Prostate gland (tissue), 2 donors: ENCODE data around the gene CUX1. TPM values are rescaled to one million over a fixed set of nuclear protein-coding genes. Genes with fewer than 3 reads are reported as not detected.

Experiments used
- DNase-seq: peaks from one replicate; pipeline ENCODE4 v3.0.0-alpha.2; 2019; ENCODE audit warnings: low spot score
- H3K27ac ChIP-seq, 2 donors: fragments of 200-600 bp; sonication (generic); 2 replicates each; pipeline ENCODE4 v1.5.1; 2017 to 2019
- H3K27me3 ChIP-seq: fragments of 200-600 bp; sonication (generic); replicated peaks from 2 replicates; pipeline ENCODE4 v1.5.1; 2019; ENCODE audit not compliant: insufficient read depth
- H3K36me3 ChIP-seq, 2 donors: fragments of 200-600 bp; sonication (generic); 1 replicate in 1 of 2; 2 replicates in 1 of 2; pipeline versions ENCODE4 v1.5.1 to v1.8.1; 2017 to 2019
- H3K4me1 ChIP-seq: fragments of 200-600 bp; sonication (generic); replicated peaks from 2 replicates; pipeline ENCODE4 v1.5.1; 2019
- H3K4me3 ChIP-seq, 2 donors: fragments of 200-600 bp; sonication (generic); 2 replicates each; pipeline ENCODE4 v1.5.1; 2017 to 2019
- H3K9me3 ChIP-seq: fragments of 200-600 bp; sonication (generic); 2 replicates; pipeline ENCODE4 v1.5.1; 2017
- CTCF ChIP-seq, 4 experiments: fragments of 200-600 bp in 2 of 4; fragments of 450-650 bp in 2 of 4; sonication (generic) in 2 of 4; IDR thresholded peaks; 1 replicate in 3 of 4; 2 replicates in 1 of 4; pipeline ENCODE4 v1.5.1; 2016 to 2019; ENCODE audit warnings: antibody characterized with exemption in 4 of 4, mild to moderate bottlenecking in 2 of 4, moderate library complexity in 2 of 4
- POLR2A ChIP-seq: fragments of 450-650 bp; IDR thresholded peaks from one replicate; pipeline ENCODE4 v1.6.1; 2016; ENCODE audit warnings: antibody characterized with exemption, mild to moderate bottlenecking
- POLR2AphosphoS5 ChIP-seq: sonication (generic); formaldehyde crosslinking; IDR thresholded peaks from one replicate; pipeline ENCODE4 v1.6.1; 2017; ENCODE audit warnings: antibody characterized with exemption
- WGBS: methylation state at CpG from one replicate; pipeline ENCODE4 v1.1.5; 2018; 5-methylcytosine and 5-hydroxymethylcytosine counted together
- intact Hi-C: fragments of 100-400 bp; cut with DNase I; formaldehyde crosslinking; loops from one replicate; pipeline ENCODE4 v1.14.2; 2022
- total RNA-seq, 2 donors: library from RNA; depleted of rRNA; stranded (reverse); fragments of >200 nt; gene quantifications; one replicate each; pipeline ENCODE4 v1.1.0, GENCODE V29; 2016

Gene CUX1
- total RNA-seq, 2 donors from 2014 or later: 96.3 to 99.2 TPM

- Histone ChIP-seq H3K4me1 (no peaks in the 10 kb centered on the region), H3K27ac (no peak overlapping the region), H3K4me3 (no peak overlapping the region), H3K27me3 (no peaks in the 10 kb centered on the region), H3K9me3 (no peaks in the 10 kb centered on the region), H3K36me3 (no peaks in the 10 kb centered on the region)
- 64% methylated on average over 24 of the region's 24 CpGs for WGBS
- no peak for DNase-seq
- TF ChIP-seq CTCF (IDR thresholded peaks at IDR 0.05) (no peak), POLR2AphosphoS5 (no peak), POLR2A (no peak)
- intact Hi-C loops: no loop called here
Observed at GRCh38 chr7:101998029-101998905, 180.8 kb downstream of the CUX1 start.

- no peaks in the 10 kb centered on the region for H3K9me3 ChIP-seq
- H3K36me3 ChIP-seq: no peaks in the 10 kb centered on the region
- DNase-seq: no peak
- WGBS: 55% methylated on average over 6 of the region's 6 CpGs
- no peak for TF ChIP-seq CTCF (IDR thresholded peaks at IDR 0.05)
- no peak for TF ChIP-seq POLR2AphosphoS5
- no peak for TF ChIP-seq POLR2A
- no peaks in the 10 kb centered on the region for H3K27me3 ChIP-seq
- H3K27ac ChIP-seq: no peak overlapping the region
- intact Hi-C loops: no loop called here
- no peak overlapping the region for H3K4me3 ChIP-seq
- H3K4me1 ChIP-seq: no peaks in the 10 kb centered on the region
Observed at GRCh38 chr7:101998906-101999240, 181.4 kb downstream of the CUX1 start.

GRCh38 chr7:101999393-101999792 is 182.0 kb downstream of the CUX1 start:
- H3K36me3 ChIP-seq: no peaks in the 10 kb centered on the region
- H3K4me3 ChIP-seq: no peak overlapping the region
- H3K4me1 ChIP-seq: no peaks in the 10 kb centered on the region
- DNase-seq: no peak
- TF ChIP-seq POLR2A (no peak), POLR2AphosphoS5 (no peak), CTCF (IDR thresholded peaks at IDR 0.05) (no peak)
- no peak overlapping the region for H3K27ac ChIP-seq
- intact Hi-C loops: no loop called here
- no peaks in the 10 kb centered on the region for H3K9me3 ChIP-seq
- 93% methylated on average over 9 of the region's 9 CpGs for WGBS
- no peaks in the 10 kb centered on the region for H3K27me3 ChIP-seq

GRCh38 chr7:102000123-102000522 is 182.7 kb downstream of the CUX1 start:
- no peak for DNase-seq
- Histone ChIP-seq H3K9me3 (no peaks in the 10 kb centered on the region), H3K27ac (no peak overlapping the region), H3K36me3 (no peaks in the 10 kb centered on the region), H3K4me3 (no peak overlapping the region), H3K4me1 (no peaks in the 10 kb centered on the region), H3K27me3 (no peaks in the 10 kb centered on the region)
- TF ChIP-seq CTCF (IDR thresholded peaks at IDR 0.05) (no peak), POLR2A (no peak), POLR2AphosphoS5 (no peak)
- 89% methylated on average over 9 of the region's 9 CpGs for WGBS
- intact Hi-C loops: no loop called here

GRCh38 chr7:102004229-102004628 is 186.8 kb downstream of the CUX1 start:
- TF ChIP-seq POLR2AphosphoS5: no peak
- TF ChIP-seq POLR2A: no peak
- TF ChIP-seq CTCF (IDR thresholded peaks at IDR 0.05): no peak
- H3K4me3 ChIP-seq: no peak overlapping the region
- H3K27me3 ChIP-seq: no peaks in the 10 kb centered on the region
- intact Hi-C loops: no loop called here
- no peaks in the 10 kb centered on the region for H3K36me3 ChIP-seq
- H3K27ac ChIP-seq: no peak overlapping the region
- no peaks in the 10 kb centered on the region for H3K4me1 ChIP-seq
- DNase-seq: no peak
- H3K9me3 ChIP-seq: no peaks in the 10 kb centered on the region
- 50% methylated on average over 4 of the region's 4 CpGs for WGBS
